Measurements from ENCODE around the gene C1orf21. TPM values are rescaled to one million over a fixed set of nuclear protein-coding genes. Genes with fewer than 3 reads are reported as not detected.

Gene C1orf21
- total and polyA plus RNA-seq, 2 donors (not counting 1 experiment from before 2014, with no cell fraction given): under 0.01 to 0.32 TPM

DNA sequence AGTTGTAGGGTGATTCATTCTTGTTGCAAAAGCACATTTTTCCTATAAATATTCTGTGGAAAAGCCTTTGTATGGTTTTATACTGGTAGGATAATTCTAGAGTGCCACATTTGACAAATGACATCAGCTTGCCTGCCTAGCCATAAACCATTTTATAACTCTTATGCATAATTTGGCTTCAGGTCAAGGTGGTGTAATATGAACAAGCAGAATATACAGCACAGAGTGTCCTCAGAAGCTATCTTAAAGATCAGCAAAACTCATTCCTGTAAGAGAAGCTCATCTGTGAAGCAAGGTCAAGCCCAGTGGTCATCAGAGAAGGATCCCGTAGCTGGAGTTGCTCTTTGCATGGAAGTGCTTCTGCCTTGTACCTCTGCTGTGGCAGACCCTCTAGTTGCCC is 24.0 kb upstream of the C1orf21 start:
- Histone ChIP-seq H3K4me2 (replicated peaks; ENCODE audit: low read depth, low read length, poor library complexity, severe bottlenecking) (no peak overlapping the region), H3K9ac (ENCODE audit: low read length) (no peak overlapping the region), H3K9me3 (ENCODE audit: control extremely low read depth in 1 of 3, control insufficient read depth in 2 of 3, insufficient read depth in 1 of 3, low read length in 2 of 3) (no peaks in the 10 kb centered on the region), H3K79me2 (ENCODE audit: control insufficient read depth, insufficient read depth, low read length) (no peaks in the 10 kb centered on the region), H3K27ac (ENCODE audit: low read length in 2 of 2) (no peak overlapping the region), H3K36me3 (replicated peaks in 1 of 2; ENCODE audit: control extremely low read depth in 1 of 2, control insufficient read depth in 1 of 2, extremely low read depth in 1 of 2, insufficient read depth in 2 of 2, low read length in 1 of 2) (no peaks in the 10 kb centered on the region), H3K4me1 (ENCODE audit: control insufficient read depth in 2 of 2, insufficient read depth in 2 of 2, low read length in 2 of 2) (no peaks in the 10 kb centered on the region), H3K27me3 (replicated peaks in 1 of 4; ENCODE audit: control extremely low read depth in 1 of 4, control insufficient read depth in 3 of 4, insufficient read depth in 4 of 4, low read length in 3 of 4) (no peaks in the 10 kb centered on the region), H2AFZ (ENCODE audit: insufficient read depth, low read depth, low read length, poor library complexity, severe bottlenecking) (no peak overlapping the region), H3K4me3 (ENCODE audit: control extremely low read depth in 1 of 5, extremely low read depth in 1 of 5, insufficient read depth in 1 of 5, low read depth in 2 of 5, low read length in 4 of 5) (no peak overlapping the region), H4K20me1 (ENCODE audit: control insufficient read depth, insufficient read depth, low read length, poor library complexity, severe bottlenecking) (no peaks in the 10 kb centered on the region)
- H3K4me1 Mint-ChIP-seq: no peaks in the 10 kb centered on the region
- POLR2A ChIA-PET: no interaction called here
- no peaks in the 10 kb centered on the region for H3K9me3 Mint-ChIP-seq (ENCODE audit: insufficient read depth)
- TF ChIP-seq, protein P1, sequence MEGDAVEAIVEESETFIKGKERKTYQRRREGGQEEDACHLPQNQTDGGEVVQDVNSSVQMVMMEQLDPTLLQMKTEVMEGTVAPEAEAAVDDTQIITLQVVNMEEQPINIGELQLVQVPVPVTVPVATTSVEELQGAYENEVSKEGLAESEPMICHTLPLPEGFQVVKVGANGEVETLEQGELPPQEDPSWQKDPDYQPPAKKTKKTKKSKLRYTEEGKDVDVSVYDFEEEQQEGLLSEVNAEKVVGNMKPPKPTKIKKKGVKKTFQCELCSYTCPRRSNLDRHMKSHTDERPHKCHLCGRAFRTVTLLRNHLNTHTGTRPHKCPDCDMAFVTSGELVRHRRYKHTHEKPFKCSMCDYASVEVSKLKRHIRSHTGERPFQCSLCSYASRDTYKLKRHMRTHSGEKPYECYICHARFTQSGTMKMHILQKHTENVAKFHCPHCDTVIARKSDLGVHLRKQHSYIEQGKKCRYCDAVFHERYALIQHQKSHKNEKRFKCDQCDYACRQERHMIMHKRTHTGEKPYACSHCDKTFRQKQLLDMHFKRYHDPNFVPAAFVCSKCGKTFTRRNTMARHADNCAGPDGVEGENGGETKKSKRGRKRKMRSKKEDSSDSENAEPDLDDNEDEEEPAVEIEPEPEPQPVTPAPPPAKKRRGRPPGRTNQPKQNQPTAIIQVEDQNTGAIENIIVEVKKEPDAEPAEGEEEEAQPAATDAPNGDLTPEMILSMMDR (IDR thresholded peaks at IDR 0.05): no peak
- no peak for TF ChIP-seq EZH2 (IDR thresholded peaks at IDR 0.05; ENCODE audit: borderline replicate concordance, insufficient read depth, low read depth, low read length, poor library complexity, severe bottlenecking)
- ATAC-seq (ENCODE audit: low read depth): no peak
- no peak for DNase-seq
- no peak overlapping the region for H3K4me3 Mint-ChIP-seq
- intact Hi-C loops (cut with micrococcal nuclease): no loop called here
- no peak overlapping the region for H3K27ac Mint-ChIP-seq
- H3K27me3 Mint-ChIP-seq: peaks cover 4% of the 10 kb centered on the region
- 100% methylated on average over 1 of the region's 1 CpG for WGBS (ENCODE audit: insufficient coverage)
- CTCF ChIA-PET: no interaction called here

- H3K9me3 ChIP-seq (ENCODE audit: control extremely low read depth in 1 of 3, control insufficient read depth in 2 of 3, insufficient read depth in 1 of 3, low read length in 2 of 3): no peaks in the 10 kb centered on the region
- intact Hi-C loops (cut with micrococcal nuclease): no loop called here
- no peaks in the 10 kb centered on the region for H3K79me2 ChIP-seq (ENCODE audit: control insufficient read depth, insufficient read depth, low read length)
- H2AFZ ChIP-seq (ENCODE audit: insufficient read depth, low read depth, low read length, poor library complexity, severe bottlenecking): no peak overlapping the region
- Mint-ChIP-seq H3K9me3 (ENCODE audit: insufficient read depth) (no peaks in the 10 kb centered on the region), H3K27ac (no peak overlapping the region), H3K4me3 (no peak overlapping the region), H3K27me3 (peaks cover 9% of the 10 kb centered on the region), H3K4me1 (no peaks in the 10 kb centered on the region)
- no peaks in the 10 kb centered on the region for H4K20me1 ChIP-seq (ENCODE audit: control insufficient read depth, insufficient read depth, low read length, poor library complexity, severe bottlenecking)
- WGBS (ENCODE audit: insufficient coverage): no CpG with 5 or more reads among the region's 2 CpGs
- ChIA-PET CTCF (no interaction called here), POLR2A (no interaction called here)
- H3K4me2 ChIP-seq (replicated peaks; ENCODE audit: low read depth, low read length, poor library complexity, severe bottlenecking): no peak overlapping the region
- no peak overlapping the region for H3K4me3 ChIP-seq (ENCODE audit: control extremely low read depth in 1 of 5, extremely low read depth in 1 of 5, insufficient read depth in 1 of 5, low read depth in 2 of 5, low read length in 4 of 5)
- no peak overlapping the region for H3K9ac ChIP-seq (ENCODE audit: low read length)
- no peak for ATAC-seq (ENCODE audit: low read depth)
- TF ChIP-seq, protein P1 (IDR thresholded peaks at IDR 0.05): no peak
- no peak for TF ChIP-seq EZH2 (IDR thresholded peaks at IDR 0.05; ENCODE audit: borderline replicate concordance, insufficient read depth, low read depth, low read length, poor library complexity, severe bottlenecking)
- no peaks in the 10 kb centered on the region for H3K27me3 ChIP-seq (replicated peaks in 1 of 4; ENCODE audit: control extremely low read depth in 1 of 4, control insufficient read depth in 3 of 4, insufficient read depth in 4 of 4, low read length in 3 of 4)
- H3K27ac ChIP-seq (ENCODE audit: low read length in 2 of 2): no peak overlapping the region
- no peaks in the 10 kb centered on the region for H3K4me1 ChIP-seq (ENCODE audit: control insufficient read depth in 2 of 2, insufficient read depth in 2 of 2, low read length in 2 of 2)
- H3K36me3 ChIP-seq (replicated peaks in 1 of 2; ENCODE audit: control extremely low read depth in 1 of 2, control insufficient read depth in 1 of 2, extremely low read depth in 1 of 2, insufficient read depth in 2 of 2, low read length in 1 of 2): no peaks in the 10 kb centered on the region
- DNase-seq: no peak
These were observed 21.1 kb upstream of the C1orf21 start for GRCh38 chr1:184365699-184366098.
